Measurements from ENCODE around the gene HIF3A. TPM values are rescaled to one million over a fixed set of nuclear protein-coding genes. Genes with fewer than 3 reads are reported as not detected.

HIF3A gene
- total RNA-seq, 1 donor from 2014 or later = 1.1 TPM

- peak; percentile 62 for DNase-seq (ENCODE audit: low read depth)
Observed at GRCh38 chr19:46328079-46328478, 31.2 kb downstream of the HIF3A start.

DNA sequence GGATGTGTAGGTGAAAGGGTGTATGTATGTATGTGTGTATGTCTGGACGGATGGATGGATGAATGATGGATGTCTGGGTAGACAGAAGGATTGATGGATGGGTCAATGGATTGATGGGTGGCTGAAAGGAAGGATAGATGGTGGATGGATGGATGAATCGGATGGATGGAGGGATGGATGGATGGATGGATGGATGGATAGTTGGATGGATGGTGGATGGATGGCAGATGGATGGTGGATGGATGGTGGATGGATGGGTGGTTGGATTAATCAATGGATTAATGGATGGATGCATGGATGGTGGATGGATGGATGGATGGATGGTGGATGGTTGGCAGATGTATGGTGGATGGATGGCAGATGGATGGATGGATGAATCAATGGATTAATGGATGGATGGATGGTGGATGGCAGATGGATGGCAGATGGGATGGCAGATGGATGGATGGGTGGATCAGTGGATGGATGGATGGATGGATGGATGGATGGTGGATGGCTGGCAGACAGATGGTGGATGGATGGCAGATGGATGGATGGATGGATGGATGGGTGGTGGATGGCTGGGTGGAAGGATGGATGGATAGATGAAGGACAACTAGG is 33.6 kb downstream of the HIF3A start:
- DNase-seq (ENCODE audit: low read depth) = no peak

GRCh38 chr19:46337487-46337886 is 40.6 kb downstream of the HIF3A start:
- DNase-seq (ENCODE audit: low read depth) = no peak

DNA sequence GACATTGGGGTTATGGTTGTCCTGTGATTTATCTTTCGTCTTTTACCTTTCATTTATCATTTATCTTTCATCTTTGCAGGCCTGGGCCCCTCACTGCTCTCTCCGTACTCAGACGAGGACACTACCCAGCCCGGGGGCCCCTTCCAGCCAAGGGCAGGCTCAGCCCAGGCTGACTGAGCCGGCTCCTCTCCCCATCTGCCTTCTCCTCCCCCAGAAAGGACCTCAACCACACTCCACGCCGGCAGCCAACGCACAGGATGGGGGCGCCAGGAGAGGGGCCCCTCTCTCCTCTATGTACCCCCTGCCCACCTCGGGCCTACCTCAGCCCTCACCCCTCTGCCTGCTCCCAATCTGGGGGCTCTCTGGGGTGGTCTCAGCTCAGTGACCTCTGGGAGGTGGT is 42.6 kb downstream of the HIF3A start:
- no peak for DNase-seq (ENCODE audit: low read depth)

DNA sequence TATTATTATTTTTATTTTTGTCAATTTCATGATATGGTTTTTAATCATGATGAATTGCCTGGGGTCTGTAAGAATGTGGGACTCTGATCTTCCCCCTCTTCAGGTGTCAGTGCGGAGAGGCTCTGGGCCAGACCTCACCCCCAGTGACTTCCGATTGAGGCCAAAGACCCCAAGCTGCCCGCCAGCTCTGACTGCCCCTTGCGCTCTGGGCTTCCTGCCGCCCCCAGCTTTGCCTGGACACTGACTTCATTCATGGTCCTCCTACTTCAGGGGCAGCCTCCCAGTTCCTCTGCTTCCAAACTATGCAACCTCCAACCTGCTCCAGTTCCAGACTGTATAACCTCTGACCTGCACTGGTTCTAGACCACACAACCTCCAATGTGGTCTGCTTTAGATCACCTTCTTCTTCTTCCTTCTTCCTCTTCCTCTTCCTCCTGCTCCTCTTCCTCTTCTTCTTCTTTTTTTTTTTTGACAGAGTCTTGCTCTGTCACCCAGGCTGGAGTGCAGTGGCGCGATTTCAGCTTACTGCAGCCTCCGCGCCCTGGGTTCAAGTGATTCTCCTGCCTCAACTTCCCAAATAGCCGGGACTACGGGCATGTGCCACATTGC is 43.3 kb downstream of the HIF3A start:
- DNase-seq (ENCODE audit: low read depth) = no peak

DNA sequence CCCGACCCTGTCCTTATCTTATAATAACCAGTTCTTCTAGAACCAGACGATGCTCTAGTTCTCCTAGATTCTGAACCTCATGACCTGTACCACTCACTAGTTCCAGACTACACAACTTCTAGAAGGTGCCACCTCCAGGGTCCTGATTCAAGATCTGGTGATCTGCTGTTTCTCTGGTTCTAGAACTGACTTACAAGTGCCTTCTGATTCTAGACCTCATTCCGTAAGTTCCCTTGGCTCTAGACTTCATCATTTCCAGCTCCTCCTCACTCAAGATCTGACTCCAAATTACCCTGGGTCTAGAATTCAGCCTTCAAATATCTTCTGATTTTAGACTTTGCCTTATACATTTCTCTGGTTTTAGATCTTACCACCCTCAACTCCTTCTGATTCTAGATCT is 45.1 kb downstream of the HIF3A start:
- DNase-seq (ENCODE audit: low read depth) = no peak

DNA sequence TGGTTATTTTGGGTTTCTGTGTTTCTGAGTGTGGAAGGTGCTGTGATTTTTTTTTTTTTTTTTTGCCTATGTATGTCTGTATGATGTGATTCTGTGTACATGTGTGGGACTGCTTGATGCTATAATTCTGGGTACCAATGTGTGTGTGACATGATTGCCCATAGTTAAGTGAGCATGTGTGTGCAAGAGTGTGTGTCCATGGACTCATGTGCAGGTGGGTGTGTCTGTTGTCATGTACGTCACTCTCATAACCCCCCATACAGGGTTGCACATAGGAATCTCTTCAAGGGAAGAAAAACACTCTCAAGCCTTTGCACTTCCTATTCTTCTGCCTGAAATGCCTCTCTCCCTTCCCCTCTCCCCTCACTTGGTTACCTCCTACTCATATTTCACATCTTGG is 47.5 kb downstream of the HIF3A start:
- DNase-seq (ENCODE audit: low read depth) = no peak

DNA sequence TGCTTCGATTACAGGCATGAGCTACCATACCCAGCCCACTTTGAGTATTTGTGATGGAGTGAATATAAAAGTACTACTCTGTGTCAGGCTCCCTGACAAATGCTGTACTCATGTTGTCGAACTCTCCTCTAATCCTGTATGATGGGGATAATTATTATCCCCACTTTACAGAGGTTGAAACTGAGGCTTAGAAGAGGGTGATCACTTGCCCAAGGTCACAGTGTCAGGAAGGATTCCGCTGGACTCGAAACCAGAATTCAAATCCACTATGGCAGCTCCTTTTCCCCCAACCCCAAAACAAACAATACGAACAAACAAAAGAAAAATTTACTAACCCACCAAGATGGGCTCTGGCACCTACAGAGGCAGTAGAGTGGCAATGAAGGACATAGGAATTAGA is 48.3 kb downstream of the HIF3A start:
- no peak for DNase-seq (ENCODE audit: low read depth)

DNA sequence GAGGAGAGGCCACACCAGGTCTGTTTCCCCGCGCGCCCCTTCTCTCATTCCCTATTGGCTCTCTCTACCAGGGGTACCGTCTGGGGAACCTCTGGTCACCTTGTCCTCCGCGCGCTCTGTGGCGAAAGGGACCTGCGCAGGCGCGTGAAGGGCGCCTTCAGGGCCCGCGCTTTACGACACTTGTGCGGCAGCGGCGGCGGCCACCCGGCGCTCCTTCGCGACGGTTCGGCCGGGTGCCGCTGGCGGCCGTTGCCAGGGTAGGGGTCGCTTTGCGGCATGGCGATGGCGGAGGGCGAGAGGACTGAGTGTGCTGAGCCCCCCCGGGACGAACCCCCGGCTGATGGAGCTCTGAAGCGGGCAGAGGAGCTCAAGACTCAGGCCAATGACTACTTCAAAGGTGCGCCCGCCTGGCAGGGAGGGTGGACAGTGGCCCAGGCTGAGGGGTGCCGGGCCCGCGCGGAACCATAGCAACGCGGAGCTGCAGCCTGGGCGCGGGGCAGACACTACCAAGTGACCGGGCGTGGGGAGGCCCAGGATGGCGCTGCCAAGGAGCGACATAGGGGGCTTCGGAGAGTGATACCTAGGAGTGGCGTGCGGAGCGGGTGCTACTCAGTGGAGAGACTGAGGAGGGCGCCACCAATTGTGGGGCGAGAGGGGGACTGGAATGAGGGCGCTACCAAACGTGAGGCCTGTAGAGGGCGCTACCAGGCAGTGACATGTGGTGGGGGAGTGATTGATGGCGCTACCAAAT is 50.2 kb downstream of the HIF3A start, which contains the start of gene PPP5C:
Gene PPP5C (plus strand): TSS at position 267 of the 751 bp plus-strand sequence. CDS start 10 bp downstream, at position 277.
- DNase-seq (ENCODE audit: low read depth) = peak; percentile 76

DNA sequence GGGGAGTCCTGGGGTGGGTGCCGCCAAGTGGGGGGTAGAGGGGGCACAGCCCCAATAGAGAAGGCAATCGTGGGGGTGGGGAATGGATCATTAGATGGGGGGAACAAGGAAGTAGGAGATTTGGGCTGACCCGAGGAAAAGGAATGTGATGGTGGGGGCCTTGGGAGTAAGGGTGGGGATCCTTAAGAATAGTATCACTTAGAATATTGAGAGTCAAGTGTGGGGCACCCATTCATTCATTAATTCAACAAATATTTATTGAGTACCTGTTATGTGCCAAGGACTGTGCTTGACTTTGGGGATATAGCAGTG is 50.7 kb downstream of the HIF3A start:
- DNase-seq (ENCODE audit: low read depth) = no peak

- no peak for DNase-seq (ENCODE audit: low read depth)
Observed at GRCh38 chr19:46347985-46348384, 51.1 kb downstream of the HIF3A start.

GRCh38 chr19:46349311-46349993 is 52.6 kb downstream of the HIF3A start:
- no peak for DNase-seq (ENCODE audit: low read depth)

DNA sequence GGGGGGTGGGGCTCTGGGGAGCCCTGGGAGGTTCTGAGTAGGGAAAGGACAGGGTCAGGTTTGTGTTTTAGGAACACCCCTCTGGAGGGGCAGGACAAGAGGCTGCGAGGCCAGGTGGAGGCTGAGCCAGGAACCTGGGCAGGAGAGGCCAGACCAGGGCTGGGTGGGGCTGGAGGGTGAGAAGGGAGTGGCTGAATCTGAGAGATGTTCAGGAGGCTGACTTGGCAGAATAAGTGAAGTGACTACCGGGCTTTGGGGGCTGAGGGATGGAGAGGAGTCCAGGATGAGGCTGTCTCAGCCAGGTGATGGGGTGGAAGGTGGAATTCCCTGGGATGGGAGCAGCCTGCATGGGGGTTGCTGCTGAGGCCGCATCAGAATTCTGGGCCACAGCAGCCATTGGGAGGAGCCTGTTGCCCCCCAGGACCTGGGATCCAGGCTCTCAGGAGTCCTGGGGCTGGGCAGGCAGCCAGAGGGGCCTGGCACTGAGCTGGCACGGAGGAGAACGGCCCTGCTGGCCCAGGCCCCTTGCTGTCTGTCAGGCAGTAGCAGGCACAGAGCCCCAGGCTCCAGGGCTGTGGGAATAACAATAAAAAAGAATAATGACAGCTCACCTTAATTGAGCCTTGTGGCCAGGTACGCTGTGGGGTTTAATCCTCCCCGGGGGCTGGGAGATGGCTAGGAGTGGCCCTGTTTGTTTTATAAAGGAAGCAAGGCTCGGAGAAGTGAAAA is 53.4 kb downstream of the HIF3A start:
- no peak for DNase-seq (ENCODE audit: low read depth)

DNA sequence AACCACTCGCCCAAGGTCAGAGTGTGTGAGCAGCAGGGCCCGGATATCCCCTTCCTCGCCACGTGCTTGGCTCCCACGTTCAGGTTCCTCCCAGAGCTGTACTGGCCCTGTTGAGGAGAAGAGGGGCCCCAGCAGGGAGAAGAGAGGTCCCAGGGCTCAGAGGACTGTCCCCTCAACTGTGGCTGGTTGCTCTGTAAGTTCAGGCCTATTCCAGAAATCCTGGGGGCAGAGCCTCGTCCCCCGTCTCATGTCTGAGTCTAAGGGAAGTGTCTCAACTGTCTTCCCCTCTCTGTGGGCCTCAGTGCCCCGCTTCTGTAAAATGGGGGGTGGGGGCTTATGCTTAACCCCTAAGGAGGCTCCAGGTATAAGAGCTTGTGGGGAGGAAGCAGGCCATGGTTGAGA is 53.9 kb downstream of the HIF3A start:
- no peak for DNase-seq (ENCODE audit: low read depth)

DNA sequence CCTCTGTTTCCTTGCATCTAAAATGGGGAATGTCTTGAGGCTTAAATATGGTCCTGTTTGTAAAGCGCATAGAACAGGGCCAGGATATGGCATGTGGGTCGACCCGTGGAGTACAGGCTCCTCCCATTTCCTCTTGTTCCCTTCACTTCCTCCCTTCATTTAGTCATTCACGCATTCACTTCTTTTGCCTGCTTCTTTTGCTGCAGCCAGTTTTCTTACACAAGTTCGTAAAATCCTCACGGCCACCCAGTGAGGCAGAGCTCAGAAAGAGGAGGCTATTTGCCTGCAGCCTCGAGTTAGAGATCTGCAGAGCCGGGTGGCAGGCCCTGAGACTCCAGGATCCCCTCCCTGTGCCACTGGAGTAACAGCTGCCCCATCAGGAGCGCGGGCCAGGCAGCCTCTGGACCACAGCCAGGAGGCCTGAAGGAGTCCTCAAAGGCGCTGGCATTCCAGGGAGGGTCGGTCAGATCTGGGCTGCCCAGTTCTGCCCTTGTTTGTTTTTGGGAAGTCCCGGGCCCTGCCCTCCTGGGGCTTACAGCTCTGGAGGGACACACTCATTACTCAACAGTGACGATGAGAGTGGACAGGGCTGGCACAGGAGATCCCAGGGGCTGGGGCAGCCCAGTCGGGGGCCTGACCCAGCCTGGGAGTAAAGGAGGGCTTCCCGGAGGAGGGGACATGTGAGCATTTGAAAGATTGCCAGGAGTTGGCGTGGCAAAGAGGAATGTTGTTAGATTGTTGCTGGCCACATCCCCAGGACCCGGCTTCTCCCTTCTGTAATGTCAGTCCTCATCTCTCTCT is 54.6 kb downstream of the HIF3A start:
- DNase-seq (ENCODE audit: low read depth) = peak; percentile 58

- DNase-seq (ENCODE audit: low read depth) = no peak
Observed at GRCh38 chr19:46353730-46354528, 57.1 kb downstream of the HIF3A start.

DNA sequence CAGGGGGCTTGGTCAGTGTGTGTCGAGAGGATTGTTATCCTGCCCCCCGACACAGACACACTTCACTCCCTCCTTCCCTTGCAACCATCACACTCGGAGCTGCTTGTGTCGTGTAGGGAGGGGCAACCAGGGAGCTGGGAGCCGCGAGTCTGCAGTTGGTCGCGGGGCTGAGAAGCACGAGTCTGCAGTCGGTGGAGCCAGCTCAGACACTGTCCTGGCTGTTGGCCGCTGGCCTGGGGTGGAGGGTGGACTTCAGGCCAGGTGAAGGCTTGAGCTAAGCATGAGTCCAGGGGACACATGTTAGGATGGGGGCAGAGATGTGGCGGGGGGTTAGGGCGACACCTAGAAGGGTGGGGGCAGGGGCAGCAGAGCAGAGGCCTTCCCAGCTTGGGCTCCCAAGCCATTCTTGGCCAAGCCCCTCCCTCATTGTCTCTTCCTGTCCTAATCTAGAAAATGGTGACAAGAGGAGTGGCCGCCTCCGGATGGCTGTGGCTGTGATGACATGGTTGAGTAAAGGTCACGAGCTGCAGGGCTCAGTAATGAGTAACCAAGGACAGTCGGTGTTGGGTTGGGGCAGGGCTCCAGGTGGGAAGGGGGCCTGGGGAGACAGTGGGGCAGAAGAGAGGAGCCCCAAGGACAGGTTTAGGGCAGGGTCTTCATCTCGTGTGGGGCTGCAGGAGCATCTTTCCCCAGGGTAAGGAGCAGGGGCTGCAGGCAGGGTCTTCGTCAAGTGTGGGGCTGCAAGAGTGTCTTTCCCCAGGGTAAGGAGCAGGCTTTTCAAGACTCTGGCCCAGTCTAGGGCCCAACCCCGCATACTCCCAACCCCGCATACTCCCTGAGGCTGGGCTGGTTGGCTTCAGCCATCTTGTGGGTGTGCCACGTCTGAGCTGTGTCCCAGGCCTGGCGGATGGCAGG is 58.6 kb downstream of the HIF3A start:
- DNase-seq (ENCODE audit: low read depth) = no peak

- no peak for DNase-seq (ENCODE audit: low read depth)
Observed at GRCh38 chr19:46356149-46357055, 59.6 kb downstream of the HIF3A start.
